Type B pancreatic cell (in vitro differentiated cells): ENCODE results near the gene PABPC3. TPM values are rescaled to one million over a fixed set of nuclear protein-coding genes. Genes with fewer than 3 reads are reported as not detected.

Experiments used
- DNase-seq: peaks from one replicate; pipeline ENCODE4 v3.0.0; 2021; ENCODE audit warnings: mixed read lengths; ENCODE audit not compliant: unreplicated experiment; ENCODE audit errors: extremely low spot score
- H3K27ac Mint-ChIP-seq: 2 replicates; pipeline ENCODE4 v1.8.0; 2021; ENCODE audit warnings: mild to moderate bottlenecking, mixed read lengths
- H3K27me3 Mint-ChIP-seq: 2 replicates; pipeline ENCODE4 v1.8.0; 2021; ENCODE audit warnings: mixed read lengths
- H3K36me3 Mint-ChIP-seq: 2 replicates; pipeline ENCODE4 v1.8.0; 2021; ENCODE audit warnings: mixed read lengths
- H3K4me1 Mint-ChIP-seq: one replicate; pipeline ENCODE4 v1.8.0; 2021; ENCODE audit warnings: mixed read lengths; ENCODE audit not compliant: unreplicated experiment
- H3K4me3 Mint-ChIP-seq: 2 replicates; pipeline ENCODE4 v1.8.0; 2021; ENCODE audit warnings: mild to moderate bottlenecking, mixed read lengths
- H3K9me3 Mint-ChIP-seq: 2 replicates; pipeline ENCODE4 v1.8.0; 2021; ENCODE audit warnings: mixed read lengths
- CTCF ChIP-seq: fragments of 200-600 bp; sonication (generic); conservative IDR thresholded peaks from 2 replicates; pipeline ENCODE4 v1.5.0; 2021; ENCODE audit warnings: antibody characterized with exemption, mild to moderate bottlenecking
- long read RNA-seq: library from polyadenylated mRNA; unstranded; transcript quantifications from one replicate; pipeline ENCODE4 v2.0.0, GENCODE V29; 2020
- total RNA-seq: library from RNA; stranded (reverse); gene quantifications from 2 replicates; pipeline ENCODE4 v1.2.1, GENCODE V29; 2021; ENCODE audit warnings: low replicate concordance

PABPC3 gene
- 0.17 and 0.29 TPM in 2 replicates for total RNA-seq
- long read RNA-seq: 0 reads

DNA sequence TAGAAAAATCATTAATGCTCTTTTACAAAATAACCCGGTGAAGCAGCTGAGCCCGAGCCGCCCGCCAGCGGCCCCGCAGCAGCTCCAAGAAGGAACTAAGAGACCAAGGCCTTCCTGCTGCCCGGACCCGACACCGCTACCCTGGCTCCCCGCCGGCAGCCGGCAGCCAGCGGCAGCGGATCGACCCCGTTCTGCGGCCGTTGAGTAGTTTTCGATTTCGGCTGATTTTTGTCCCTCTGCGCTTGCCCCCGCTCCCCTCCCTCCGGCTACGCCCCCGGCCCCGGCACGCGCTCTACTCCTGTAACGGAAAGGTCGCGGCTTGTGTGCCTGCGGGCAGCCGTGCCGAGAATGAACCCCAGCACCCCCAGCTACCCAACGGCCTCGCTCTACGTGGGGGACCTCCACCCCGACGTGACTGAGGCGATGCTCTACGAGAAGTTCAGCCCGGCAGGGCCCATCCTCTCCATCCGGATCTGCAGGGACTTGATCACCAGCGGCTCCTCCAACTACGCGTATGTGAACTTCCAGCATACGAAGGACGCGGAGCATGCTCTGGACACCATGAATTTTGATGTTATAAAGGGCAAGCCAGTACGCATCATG, at the start of gene PABPC3:
PABPC3 (plus strand) TSS at position 286 of the 603 bp plus-strand sequence; CDS start at position 349, 63 bp downstream.
- Mint-ChIP-seq H3K4me1 (no peaks in the 10 kb centered on the region), H3K36me3 (no peaks in the 10 kb centered on the region), H3K27ac (no peak within 1 kb of the TSS), H3K4me3 (no peak within 1 kb of the TSS), H3K9me3 (no peaks in the 10 kb centered on the region), H3K27me3 (peaks cover 5% of the 10 kb centered on the region)
- no peak for TF ChIP-seq CTCF
- no peak for DNase-seq

GRCh38 chr13:25046274-25046984, 49.5 kb upstream of the PABPC3 start:
- Mint-ChIP-seq H3K27me3 (peaks cover 94% of the 10 kb centered on the region), H3K36me3 (no peaks in the 10 kb centered on the region), H3K4me1 (peaks cover 4% of the 10 kb centered on the region), H3K27ac (no peak overlapping the region), H3K4me3 (peak overlapping the region; percentile 82), H3K9me3 (peaks cover 4% of the 10 kb centered on the region)
- DNase-seq: no peak
- peak; percentile 25 for TF ChIP-seq CTCF

GRCh38 chr13:25046985-25047511, 48.9 kb upstream of the PABPC3 start:
- H3K9me3 Mint-ChIP-seq: peaks cover 6% of the 10 kb centered on the region
- H3K27ac Mint-ChIP-seq: no peak overlapping the region
- peaks cover 91% of the 10 kb centered on the region for H3K27me3 Mint-ChIP-seq
- TF ChIP-seq CTCF: no peak
- H3K4me3 Mint-ChIP-seq: peak overlapping the region; percentile 82
- no peaks in the 10 kb centered on the region for H3K36me3 Mint-ChIP-seq
- peaks cover 4% of the 10 kb centered on the region for H3K4me1 Mint-ChIP-seq
- DNase-seq: no peak

DNA sequence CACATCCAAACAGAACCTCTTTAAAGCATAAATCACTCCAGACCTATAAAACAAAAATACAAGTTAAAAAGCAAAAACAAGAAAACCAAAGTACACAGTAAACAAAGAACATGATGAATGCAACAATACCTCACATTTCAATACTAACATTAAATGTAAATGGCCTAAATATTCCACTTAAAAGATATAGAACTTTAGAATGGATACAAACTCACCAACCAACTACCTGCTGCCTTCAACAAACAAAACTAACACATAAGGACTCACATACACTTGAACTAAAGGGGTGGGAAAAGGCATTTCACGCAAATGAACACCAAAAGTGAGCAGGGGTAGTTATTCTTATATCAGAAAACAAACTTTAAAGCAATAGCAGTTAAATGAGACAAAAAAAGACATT, 44.9 kb upstream of the PABPC3 start:
- Mint-ChIP-seq H3K9me3 (peaks cover 6% of the 10 kb centered on the region), H3K4me3 (no peak overlapping the region), H3K36me3 (no peaks in the 10 kb centered on the region), H3K4me1 (peaks cover 4% of the 10 kb centered on the region), H3K27ac (no peak overlapping the region), H3K27me3 (peaks cover 88% of the 10 kb centered on the region)
- no peak for DNase-seq
- no peak for TF ChIP-seq CTCF

DNA sequence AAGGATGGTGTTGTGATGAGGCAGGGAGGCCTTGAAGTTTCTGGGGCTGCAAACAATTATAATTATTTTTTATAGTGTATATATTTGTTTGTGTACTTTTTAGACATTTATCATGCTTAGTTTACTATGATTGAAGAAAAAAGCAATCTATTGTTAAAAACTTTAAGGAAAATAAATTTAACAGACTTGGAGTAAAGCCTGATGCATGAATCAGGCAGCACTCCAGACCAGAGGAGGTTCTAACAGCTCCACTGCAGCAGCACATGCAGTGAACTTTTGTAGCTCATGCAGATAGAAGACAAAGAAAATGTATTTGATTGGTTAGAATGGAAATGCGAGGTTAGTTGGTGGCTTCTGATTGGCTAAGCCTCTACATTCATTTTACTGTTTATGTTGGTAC, 36.8 kb upstream of the PABPC3 start:
- Mint-ChIP-seq H3K4me3 (no peak overlapping the region), H3K9me3 (no peaks in the 10 kb centered on the region), H3K36me3 (no peaks in the 10 kb centered on the region), H3K4me1 (no peaks in the 10 kb centered on the region), H3K27ac (no peak overlapping the region), H3K27me3 (peaks cover 15% of the 10 kb centered on the region)
- TF ChIP-seq CTCF: no peak
- no peak for DNase-seq
